GM10847 (cell line): ENCODE results near the gene ACADVL.

ENCODE experiments used
- POLR2A ChIP-seq: IDR thresholded peaks from 2 replicates; pipeline ENCODE4 v1.6.1; 2011; ENCODE audit not compliant: insufficient read length; ENCODE audit errors: extremely low read depth

The ACADVL gene

DNA sequence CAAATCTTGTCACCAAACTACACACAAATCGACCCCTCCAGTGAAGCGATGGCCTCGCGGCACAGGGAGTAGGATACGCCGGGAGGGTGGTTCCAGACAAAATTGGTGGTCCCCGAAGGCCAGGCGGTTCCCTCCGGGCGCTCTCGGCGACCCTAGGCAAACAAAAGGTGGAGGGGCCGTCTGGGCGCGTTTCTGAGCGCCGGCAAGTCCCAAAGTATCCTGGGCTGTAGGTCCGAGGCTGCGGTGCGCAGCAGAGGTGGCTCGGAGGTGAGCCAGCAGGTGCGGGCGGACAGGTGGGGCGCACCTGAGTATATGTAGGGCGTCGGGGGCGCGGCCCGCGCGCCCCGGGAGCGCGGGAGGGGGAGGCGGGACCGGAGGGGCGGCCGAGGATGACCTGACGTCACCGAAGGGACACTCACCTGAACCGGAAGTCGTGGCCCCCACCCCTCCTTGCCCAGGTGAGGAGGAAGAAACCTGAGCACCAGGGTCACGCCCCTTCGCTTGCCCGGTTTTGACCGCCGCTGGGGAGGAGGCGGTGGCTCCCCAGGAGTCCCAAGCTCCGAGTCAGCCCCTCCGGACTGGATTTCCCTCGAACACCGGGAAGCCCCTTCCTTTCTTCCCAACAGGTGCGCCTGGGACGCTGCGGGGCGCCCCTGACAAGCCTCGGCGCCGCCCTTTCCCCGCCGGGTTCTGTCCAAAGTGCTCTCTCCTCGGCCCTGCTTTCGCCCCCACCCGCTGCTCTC is 42.6 kb downstream of the ACADVL start, which contains the start of gene CLDN7:
CLDN7 (minus strand) TSS at position 287 of the 743 bp plus-strand sequence. CDS start 435 bp downstream, outside the sequence.
- no peak for TF ChIP-seq POLR2A

DNA sequence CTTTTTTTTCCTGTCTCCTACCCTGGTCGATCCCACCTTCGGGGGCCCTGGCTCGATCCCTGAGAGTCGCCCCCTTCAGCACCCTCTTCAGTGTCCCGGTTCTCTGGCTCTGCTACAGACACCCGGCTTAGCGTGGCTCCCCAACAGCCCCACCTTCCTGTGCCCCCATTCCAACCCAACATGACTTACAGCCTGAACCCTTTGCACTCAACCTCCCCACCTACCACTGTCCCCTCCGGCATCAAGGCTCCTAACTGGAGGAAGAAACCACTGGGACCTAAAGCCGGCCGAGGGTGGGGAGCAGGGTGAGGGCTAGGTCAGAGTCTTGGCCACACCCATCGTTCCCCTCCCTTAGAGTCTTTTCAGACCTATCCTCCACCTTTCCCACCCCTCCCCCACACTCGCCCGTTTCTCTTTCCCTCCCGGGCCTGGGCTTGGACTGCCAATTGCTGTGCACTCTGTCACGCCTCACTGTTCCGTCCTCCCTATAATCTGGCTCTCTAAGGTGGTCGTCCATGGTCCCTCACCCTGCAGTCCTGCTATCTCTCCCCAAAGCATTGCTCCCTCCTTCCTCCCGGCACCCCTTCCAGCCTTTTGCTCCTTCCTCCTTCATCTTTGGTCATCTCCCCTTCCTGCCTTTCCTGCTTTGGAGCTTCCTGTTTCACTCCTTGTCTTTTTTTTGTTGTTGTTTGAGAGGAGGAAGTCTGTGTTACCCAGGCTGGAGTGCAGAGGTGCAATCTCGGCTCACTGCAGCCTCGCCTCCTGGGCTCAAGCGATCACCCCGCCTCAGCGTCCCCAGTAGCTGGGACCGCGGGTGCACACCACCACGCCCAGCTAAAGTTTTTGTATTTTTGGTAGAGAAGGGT is 43.4 kb downstream of the ACADVL start:
- TF ChIP-seq POLR2A: no peak

DNA sequence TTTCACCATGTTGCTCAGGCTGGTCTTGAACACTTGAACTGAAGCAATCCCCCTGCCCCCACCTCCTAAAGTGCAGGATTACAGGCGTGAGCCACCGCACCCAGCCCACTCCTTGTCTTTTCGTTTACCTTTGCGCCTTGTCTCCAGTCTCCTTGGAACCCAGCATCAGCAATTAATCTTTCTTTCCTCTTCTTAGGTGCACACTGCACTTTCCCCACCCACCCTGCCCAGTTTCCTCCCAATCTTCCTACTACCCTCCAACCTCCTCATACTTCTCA is 44.0 kb downstream of the ACADVL start:
- TF ChIP-seq POLR2A: no peak

DNA sequence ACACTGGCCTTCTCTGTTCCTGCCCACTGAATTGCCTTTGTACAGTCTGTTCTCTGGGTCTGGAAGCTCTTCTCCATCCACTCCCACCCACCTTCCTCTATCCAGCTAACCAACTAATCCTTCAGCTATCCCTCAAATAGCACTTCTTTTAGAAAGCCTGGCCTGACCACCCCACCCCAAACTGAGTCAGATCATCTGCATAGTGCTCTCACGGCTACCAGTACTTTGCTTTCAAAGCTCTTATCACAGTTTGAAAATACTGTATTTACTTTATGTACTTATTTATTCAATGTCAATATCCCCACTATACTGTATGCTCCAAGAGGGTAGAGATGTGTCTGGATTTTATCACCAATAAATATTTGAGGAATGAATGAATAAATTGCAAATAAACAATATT is 47.0 kb downstream of the ACADVL start:
- no peak for TF ChIP-seq POLR2A
